Tibial nerve (tissue), 4 donors: ENCODE data around the gene POLR2F. TPM values are rescaled to one million over a fixed set of nuclear protein-coding genes. Genes with fewer than 3 reads are reported as not detected.

Experiments used
- DNase-seq, 2 donors: peaks; one replicate each; pipeline ENCODE4 v3.0.0-alpha.2; 2019; ENCODE audit warnings: low spot score in 2 of 2
- H3K27ac ChIP-seq, 4 donors: fragments of 200-600 bp; sonication (generic) in 3 of 4; one replicate each; pipeline ENCODE4 v1.5.1; 2017 to 2019; ENCODE audit warnings: mild to moderate bottlenecking in 1 of 4
- H3K27me3 ChIP-seq, 2 donors: fragments of 200-600 bp; sonication (generic) in 1 of 2; one replicate each; pipeline versions ENCODE4 v1.5.1 to v1.6.0; 2017 to 2019
- H3K36me3 ChIP-seq, 3 donors: fragments of 200-600 bp; sonication (generic); one replicate each; pipeline ENCODE4 v1.5.1; 2018 to 2019
- H3K4me1 ChIP-seq, 4 donors: fragments of 200-600 bp; sonication (generic) in 3 of 4; one replicate each; pipeline ENCODE4 v1.5.1; 2017 to 2019
- H3K4me3 ChIP-seq, 4 donors: fragments of 200-600 bp; sonication (generic) in 3 of 4; one replicate each; pipeline ENCODE4 v1.5.1; 2017 to 2019; ENCODE audit warnings: mild to moderate bottlenecking in 1 of 4, moderate library complexity in 1 of 4
- H3K9me3 ChIP-seq, 4 donors: fragments of 200-600 bp; sonication (generic) in 3 of 4; one replicate each; pipeline ENCODE4 v1.5.1; 2017 to 2019
- EP300 ChIP-seq, 2 donors: sonication (generic); formaldehyde crosslinking; IDR thresholded peaks; one replicate each; pipeline ENCODE4 v1.6.1; 2017; ENCODE audit warnings: antibody characterized with exemption in 2 of 2, mild to moderate bottlenecking in 1 of 2
- POLR2A ChIP-seq, 2 donors: fragments of 450-650 bp; IDR thresholded peaks; one replicate each; pipeline ENCODE4 v1.6.1; 2017; ENCODE audit warnings: antibody characterized with exemption in 2 of 2, mild to moderate bottlenecking in 2 of 2, moderate library complexity in 2 of 2
- WGBS, 2 donors: methylation state at CpG; one replicate each; pipeline ENCODE4 v1.1.5; 2018; 5-methylcytosine and 5-hydroxymethylcytosine counted together
- total RNA-seq, 4 donors: library from RNA; depleted of rRNA; stranded (reverse); fragments of >200 nt; gene quantifications; one replicate each; pipeline ENCODE4 v1.1.0, GENCODE V29; 2016
- TF ChIP-seq, protein P1 (sequence below), 5 experiments: fragments of 200-600 bp in 3 of 5; fragments of 450-650 bp in 2 of 5; sonication (generic) in 3 of 5; IDR thresholded peaks; one replicate each; pipeline ENCODE4 v1.5.1; 2016 to 2019; ENCODE audit warnings: antibody characterized with exemption in 5 of 5, mild to moderate bottlenecking in 3 of 5, moderate library complexity in 2 of 5

The POLR2F gene
- total RNA-seq, 4 donors from 2014 or later = 54.7 to 181 (median 120) TPM

- H3K36me3 ChIP-seq = peaks cover 0 to 4% (median 0%) of the 10 kb centered on the region in 3 donors
- TF ChIP-seq, protein P1, sequence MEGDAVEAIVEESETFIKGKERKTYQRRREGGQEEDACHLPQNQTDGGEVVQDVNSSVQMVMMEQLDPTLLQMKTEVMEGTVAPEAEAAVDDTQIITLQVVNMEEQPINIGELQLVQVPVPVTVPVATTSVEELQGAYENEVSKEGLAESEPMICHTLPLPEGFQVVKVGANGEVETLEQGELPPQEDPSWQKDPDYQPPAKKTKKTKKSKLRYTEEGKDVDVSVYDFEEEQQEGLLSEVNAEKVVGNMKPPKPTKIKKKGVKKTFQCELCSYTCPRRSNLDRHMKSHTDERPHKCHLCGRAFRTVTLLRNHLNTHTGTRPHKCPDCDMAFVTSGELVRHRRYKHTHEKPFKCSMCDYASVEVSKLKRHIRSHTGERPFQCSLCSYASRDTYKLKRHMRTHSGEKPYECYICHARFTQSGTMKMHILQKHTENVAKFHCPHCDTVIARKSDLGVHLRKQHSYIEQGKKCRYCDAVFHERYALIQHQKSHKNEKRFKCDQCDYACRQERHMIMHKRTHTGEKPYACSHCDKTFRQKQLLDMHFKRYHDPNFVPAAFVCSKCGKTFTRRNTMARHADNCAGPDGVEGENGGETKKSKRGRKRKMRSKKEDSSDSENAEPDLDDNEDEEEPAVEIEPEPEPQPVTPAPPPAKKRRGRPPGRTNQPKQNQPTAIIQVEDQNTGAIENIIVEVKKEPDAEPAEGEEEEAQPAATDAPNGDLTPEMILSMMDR (IDR thresholded peaks at IDR 0.05) = no peak
- no peak for TF ChIP-seq EP300 (IDR thresholded peaks at IDR 0.05)
- no peak for TF ChIP-seq POLR2A (IDR thresholded peaks at IDR 0.05)
- WGBS, 2 donors = 34 to 37% methylated on average over 17 to 19 of the region's 19 CpGs
- peaks cover 0 to 56% (median 20%) of the 10 kb centered on the region in 4 donors for H3K4me1 ChIP-seq
- DNase-seq = no peak
- peak overlapping the region; percentile 72 to 90 (median 86) for H3K27ac ChIP-seq
- no peaks in the 10 kb centered on the region for H3K27me3 ChIP-seq
- H3K9me3 ChIP-seq = no peaks in the 10 kb centered on the region
- H3K4me3 ChIP-seq = peak overlapping the region; percentile 58 to 89 (median 71)
Observed at GRCh38 chr22:37907036-37907954, 46.2 kb upstream of the POLR2F start.

DNA sequence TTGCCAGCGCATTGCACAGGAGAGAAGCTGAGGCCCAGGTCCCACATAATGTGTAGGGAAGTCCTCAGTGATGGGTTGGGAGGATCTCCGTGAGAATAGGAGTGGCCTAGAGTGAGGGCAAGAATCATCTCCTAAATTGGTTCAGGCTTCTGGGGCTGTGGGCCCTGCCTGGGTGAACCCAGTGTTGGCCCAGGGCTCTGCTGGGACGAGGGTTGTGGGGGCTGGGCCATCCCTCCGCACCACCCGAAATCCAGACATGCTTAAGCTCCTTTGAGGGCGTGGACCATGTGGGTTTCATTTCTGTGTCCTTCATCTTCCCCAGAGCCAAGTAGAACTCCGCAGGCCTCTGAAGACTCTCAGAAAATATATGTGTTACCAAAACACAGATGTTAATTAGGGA is 43.7 kb upstream of the POLR2F start:
- Histone ChIP-seq H3K4me1 (peaks cover 0 to 55% (median 20%) of the 10 kb centered on the region in 4 donors), H3K27me3 (no peaks in the 10 kb centered on the region), H3K27ac (peak overlapping the region in 3 of 4 donors; percentile 50 to 70 (median 51)), H3K36me3 (peaks cover 0 to 29% (median 0%) of the 10 kb centered on the region in 3 donors), H3K9me3 (no peaks in the 10 kb centered on the region), H3K4me3 (no peak overlapping the region)
- DNase-seq = no peak
- TF ChIP-seq POLR2A (IDR thresholded peaks at IDR 0.05) (no peak), EP300 (IDR thresholded peaks at IDR 0.05) (no peak)
- TF ChIP-seq, protein P1 (IDR thresholded peaks at IDR 0.05) = no peak
- WGBS, 2 donors = 43 to 57% methylated on average over 7 of the region's 7 CpGs

DNA sequence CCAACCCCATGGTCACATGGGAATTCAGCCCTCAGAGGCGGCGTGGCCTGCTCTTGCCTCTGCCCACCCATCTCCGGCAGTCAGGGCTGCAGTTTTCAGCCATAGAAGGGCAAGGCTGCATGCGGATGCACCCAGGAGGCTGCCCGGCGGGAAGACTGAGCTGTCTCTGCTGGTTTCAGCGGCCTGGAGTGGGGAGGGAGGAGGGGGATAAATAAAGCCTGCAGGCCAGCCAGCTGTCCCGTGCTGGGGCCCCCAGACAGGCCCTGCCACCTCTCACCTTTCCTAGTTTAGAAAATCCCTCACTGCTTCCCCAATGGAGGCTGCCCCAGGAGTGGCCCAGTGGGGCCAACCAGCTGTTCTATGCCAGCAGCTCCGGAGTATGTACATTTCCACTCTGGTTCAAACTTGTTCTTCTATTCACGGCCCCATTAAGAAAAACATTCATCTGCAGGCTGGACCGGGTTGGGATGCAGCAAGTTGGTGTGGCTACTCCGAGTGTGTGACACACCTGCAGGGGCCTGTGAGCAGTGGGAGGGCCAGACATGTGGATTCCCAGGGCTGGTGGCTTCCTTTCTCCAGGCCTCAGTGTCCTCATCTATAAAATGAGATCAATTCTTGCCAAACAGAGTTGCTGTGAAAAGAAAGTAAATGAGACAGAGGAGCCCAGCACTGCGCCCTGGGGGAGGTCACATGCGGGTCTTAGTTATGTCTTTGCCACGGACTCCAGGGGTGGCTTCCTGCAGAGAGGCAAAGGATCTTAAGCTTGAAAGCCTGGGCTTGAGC is 42.4 kb upstream of the POLR2F start:
- 48 to 55% methylated on average over 15 of the region's 15 CpGs for WGBS, 2 donors
- Histone ChIP-seq H3K4me1 (peaks cover 0 to 44% (median 14%) of the 10 kb centered on the region in 4 donors), H3K27ac (peak overlapping the region in 3 of 4 donors; percentile 50 to 66 (median 51)), H3K36me3 (peaks cover 0 to 41% (median 0%) of the 10 kb centered on the region in 3 donors), H3K27me3 (no peaks in the 10 kb centered on the region), H3K9me3 (no peaks in the 10 kb centered on the region), H3K4me3 (no peak overlapping the region)
- no peak for DNase-seq
- no peak for TF ChIP-seq EP300 (IDR thresholded peaks at IDR 0.05)

DNA sequence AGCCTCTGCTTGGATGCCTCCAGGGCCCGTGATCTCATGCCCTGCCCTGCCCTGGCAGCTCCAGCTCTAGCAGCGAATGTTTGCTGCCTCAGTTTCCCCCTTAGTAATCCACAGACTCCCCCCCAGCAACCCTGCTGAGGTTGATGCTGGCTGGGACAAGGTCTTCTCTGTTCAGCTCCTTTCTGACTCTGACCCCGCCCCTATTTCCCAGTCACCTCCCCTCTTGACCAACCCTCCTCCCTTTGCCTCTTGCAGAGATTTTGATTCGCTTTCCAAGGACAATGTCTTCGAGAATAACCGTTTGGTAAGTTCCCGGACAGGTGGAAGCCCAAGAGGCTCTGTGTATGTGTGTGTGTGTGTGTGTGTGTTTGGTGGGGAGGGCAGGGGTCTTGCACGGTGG is 41.8 kb upstream of the POLR2F start:
- 53 to 55% methylated on average over 8 of the region's 8 CpGs for whole genome bisulfite sequencing, 2 donors

GRCh38 chr22:37912171-37912570 is 41.3 kb upstream of the POLR2F start:
- no peaks in the 10 kb centered on the region for H3K27me3 ChIP-seq
- WGBS, 2 donors = 86 to 88% methylated on average over 8 of the region's 8 CpGs
- H3K4me3 ChIP-seq = no peak overlapping the region
- no peaks in the 10 kb centered on the region for H3K9me3 ChIP-seq
- peaks cover 0 to 52% (median under 1%) of the 10 kb centered on the region in 3 donors for H3K36me3 ChIP-seq
- TF ChIP-seq, protein P1 (IDR thresholded peaks at IDR 0.05) = no peak
- TF ChIP-seq EP300 (IDR thresholded peaks at IDR 0.05) = no peak
- no peak for TF ChIP-seq POLR2A (IDR thresholded peaks at IDR 0.05)
- peaks cover 0 to 38% (median 9%) of the 10 kb centered on the region in 4 donors for H3K4me1 ChIP-seq
- DNase-seq = no peak
- no peak overlapping the region for H3K27ac ChIP-seq

More for the DNA sequence above, 41.8 kb upstream of the POLR2F start:
- Histone ChIP-seq H3K4me1 (peaks cover 0 to 43% (median 13%) of the 10 kb centered on the region in 4 donors), H3K9me3 (no peaks in the 10 kb centered on the region), H3K27me3 (no peaks in the 10 kb centered on the region), H3K27ac (peak overlapping the region in 2 of 4 donors; percentile 51 to 66), H3K36me3 (peaks cover 0 to 47% (median 0%) of the 10 kb centered on the region in 3 donors), H3K4me3 (no peak overlapping the region)
- no peak for DNase-seq
- TF ChIP-seq POLR2A (IDR thresholded peaks at IDR 0.05) = no peak
